Muscle of back (tissue), 11 donors: ENCODE data around the gene HEMK1. TPM values are rescaled to one million over a fixed set of nuclear protein-coding genes. Genes with fewer than 3 reads are reported as not detected.

Experiments used
- DNase-seq, 3 donors: peaks; one replicate each; pipeline versions ENCODE4 v3.0.0 to v3.0.0-alpha.2; 2013
- polyA plus RNA-seq, 10 donors: library from polyadenylated mRNA; unstranded; fragments of 120-200 nt; gene quantifications; one replicate each; pipeline ENCODE4 v1.2.1, GENCODE V29; 2013; ENCODE audit not compliant: insufficient read length in 10 of 10

HEMK1 gene
- polyA plus RNA-seq, 10 donors: 14.3 to 18.4 (median 16.2) TPM

- peak; percentile 53 to 84 (median 77) for DNase-seq
Observed at GRCh38 chr3:50572158-50572557, 2.8 kb downstream of the HEMK1 start.

- DNase-seq: no peak
Observed at GRCh38 chr3:50572801-50573371, 3.6 kb downstream of the HEMK1 start.

- no peak for DNase-seq
Observed at GRCh38 chr3:50573566-50574443, 4.5 kb downstream of the HEMK1 start.

- DNase-seq: no peak
Observed at GRCh38 chr3:50574444-50574831, 5.1 kb downstream of the HEMK1 start.

- no peak for DNase-seq
Observed at GRCh38 chr3:50575372-50575771, 6.0 kb downstream of the HEMK1 start.

GRCh38 chr3:50577348-50577747 lies 8.0 kb downstream of the HEMK1 start:
- DNase-seq: no peak

GRCh38 chr3:50580683-50581458 lies 11.5 kb downstream of the HEMK1 start:
- no peak for DNase-seq

- no peak for DNase-seq
Observed at GRCh38 chr3:50581459-50581842, 12.1 kb downstream of the HEMK1 start.

GRCh38 chr3:50582083-50582482 lies 12.8 kb downstream of the HEMK1 start:
- DNase-seq: no peak

GRCh38 chr3:50583897-50584296 lies 14.6 kb downstream of the HEMK1 start:
- DNase-seq: no peak

- DNase-seq: no peak
Observed at GRCh38 chr3:50584391-50584790, 15.1 kb downstream of the HEMK1 start.

GRCh38 chr3:50585919-50586762 lies 16.8 kb downstream of the HEMK1 start:
- no peak for DNase-seq

GRCh38 chr3:50586763-50587070 lies 17.4 kb downstream of the HEMK1 start:
- DNase-seq: no peak

GRCh38 chr3:50587373-50587772 lies 18.1 kb downstream of the HEMK1 start:
- no peak for DNase-seq

GRCh38 chr3:50587806-50588758 lies 18.8 kb downstream of the HEMK1 start:
- no peak for DNase-seq

- no peak for DNase-seq
Observed at GRCh38 chr3:50588759-50589433, 19.6 kb downstream of the HEMK1 start.

- no peak for DNase-seq
Observed at GRCh38 chr3:50591196-50591741, 21.9 kb downstream of the HEMK1 start.

- DNase-seq: no peak
Observed at GRCh38 chr3:50592568-50592967, 23.2 kb downstream of the HEMK1 start.

GRCh38 chr3:50594253-50594785 lies 25.0 kb downstream of the HEMK1 start:
- no peak for DNase-seq
